ENCODE data around the gene PRKCA. TPM values are rescaled to one million over a fixed set of nuclear protein-coding genes. Genes with fewer than 3 reads are reported as not detected.

The PRKCA gene
- total and polyA plus RNA-seq, 10 of the 15 experiments (the other 5 are each of a cell fraction or from before 2014, with no cell fraction given), result 0.11 to 14.6 (median 0.72) TPM

DNA sequence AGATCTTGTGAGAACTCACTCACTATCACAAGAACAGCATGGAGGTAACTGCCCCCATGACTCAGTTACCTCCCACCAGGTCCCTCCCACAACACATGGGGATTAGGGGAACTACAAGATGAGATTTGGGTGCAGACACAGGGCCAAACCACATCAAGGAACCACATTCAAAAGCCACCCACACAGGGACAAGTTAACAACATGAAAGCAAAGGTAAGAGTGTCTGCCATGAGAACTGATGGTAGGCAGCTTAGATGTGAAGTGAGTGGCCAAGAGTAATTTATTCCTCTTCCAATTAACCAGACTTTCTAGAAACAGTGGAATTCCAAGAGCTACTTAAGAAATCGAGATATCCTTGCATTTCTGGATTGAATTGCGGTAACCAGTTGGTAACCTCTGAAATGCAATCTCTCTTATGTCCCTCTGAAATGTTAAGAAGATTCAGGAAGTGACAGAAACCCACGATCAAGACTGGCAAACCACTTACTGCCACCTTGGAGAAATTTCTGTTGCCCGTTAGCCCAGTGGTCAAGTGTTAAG, 365.1 kb downstream of the PRKCA start (continued):
- TF ChIP-seq RAD51 (IDR thresholded peaks at IDR 0.05), result peak; percentile 71
- TF ChIP-seq, protein P1, sequence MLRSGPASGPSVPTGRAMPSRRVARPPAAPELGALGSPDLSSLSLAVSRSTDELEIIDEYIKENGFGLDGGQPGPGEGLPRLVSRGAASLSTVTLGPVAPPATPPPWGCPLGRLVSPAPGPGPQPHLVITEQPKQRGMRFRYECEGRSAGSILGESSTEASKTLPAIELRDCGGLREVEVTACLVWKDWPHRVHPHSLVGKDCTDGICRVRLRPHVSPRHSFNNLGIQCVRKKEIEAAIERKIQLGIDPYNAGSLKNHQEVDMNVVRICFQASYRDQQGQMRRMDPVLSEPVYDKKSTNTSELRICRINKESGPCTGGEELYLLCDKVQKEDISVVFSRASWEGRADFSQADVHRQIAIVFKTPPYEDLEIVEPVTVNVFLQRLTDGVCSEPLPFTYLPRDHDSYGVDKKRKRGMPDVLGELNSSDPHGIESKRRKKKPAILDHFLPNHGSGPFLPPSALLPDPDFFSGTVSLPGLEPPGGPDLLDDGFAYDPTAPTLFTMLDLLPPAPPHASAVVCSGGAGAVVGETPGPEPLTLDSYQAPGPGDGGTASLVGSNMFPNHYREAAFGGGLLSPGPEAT (IDR thresholded peaks at IDR 0.05; ENCODE audit: low read depth), result peak; percentile 88
- TF ChIP-seq ZSCAN29 (IDR thresholded peaks at IDR 0.05), result no peak
- TF ChIP-seq LARP7 (IDR thresholded peaks at IDR 0.05), result peak; percentile 32; the same call in 1 of the 2 replicates
- peak; percentile 85 for TF ChIP-seq MTA2 (IDR thresholded peaks at IDR 0.05; ENCODE audit: low read depth)
- peak; percentile 76; the same call in 1 of the 2 replicates for TF ChIP-seq ZNF217 (IDR thresholded peaks at IDR 0.05)
- TF ChIP-seq IKZF2 (IDR thresholded peaks at IDR 0.05), result peak; percentile 85 to 86
- TF ChIP-seq CBX5 (IDR thresholded peaks at IDR 0.05; ENCODE audit: low read depth), result no peak
- peak; percentile 68 for TF ChIP-seq GATAD2B (conservative IDR thresholded peaks at IDR 0.05; ENCODE audit: low read depth)
- no peak for TF ChIP-seq YY1 (IDR thresholded peaks at IDR 0.05; ENCODE audit: low read depth, low read length)
- TF ChIP-seq PKNOX1 (IDR thresholded peaks at IDR 0.05), result peak; percentile 34; the same call in 1 of the 2 replicates
- TF ChIP-seq, protein P2, sequence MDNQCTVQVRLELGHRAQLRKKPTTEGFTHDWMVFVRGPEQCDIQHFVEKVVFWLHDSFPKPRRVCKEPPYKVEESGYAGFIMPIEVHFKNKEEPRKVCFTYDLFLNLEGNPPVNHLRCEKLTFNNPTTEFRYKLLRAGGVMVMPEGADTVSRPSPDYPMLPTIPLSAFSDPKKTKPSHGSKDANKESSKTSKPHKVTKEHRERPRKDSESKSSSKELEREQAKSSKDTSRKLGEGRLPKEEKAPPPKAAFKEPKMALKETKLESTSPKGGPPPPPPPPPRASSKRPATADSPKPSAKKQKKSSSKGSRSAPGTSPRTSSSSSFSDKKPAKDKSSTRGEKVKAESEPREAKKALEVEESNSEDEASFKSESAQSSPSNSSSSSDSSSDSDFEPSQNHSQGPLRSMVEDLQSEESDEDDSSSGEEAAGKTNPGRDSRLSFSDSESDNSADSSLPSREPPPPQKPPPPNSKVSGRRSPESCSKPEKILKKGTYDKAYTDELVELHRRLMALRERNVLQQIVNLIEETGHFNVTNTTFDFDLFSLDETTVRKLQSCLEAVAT (IDR thresholded peaks at IDR 0.05), result peak; percentile 82; the same call in 1 of the 2 replicates
- TF ChIP-seq ZNF207 (IDR thresholded peaks at IDR 0.05; ENCODE audit: borderline replicate concordance), result no peak
- peak; percentile 73 for TF ChIP-seq DPF2 (IDR thresholded peaks at IDR 0.05)
- TF ChIP-seq SKIL (IDR thresholded peaks at IDR 0.05; ENCODE audit: low read depth, poor library complexity, severe bottlenecking), result peak; percentile 85
- no peak for TF ChIP-seq REST (IDR thresholded peaks at IDR 0.05; ENCODE audit: low read depth, low read length)
- peak; percentile 94 for TF ChIP-seq RUNX3 (IDR thresholded peaks at IDR 0.05; ENCODE audit: low read length)

Measured in GM12878 (cell line).